Fibroblast of the conjunctiva (primary cell): ENCODE measurements around the gene RAB11FIP4.

Source experiments
- DNase-seq: peaks from one replicate; pipeline ENCODE4 v3.0.0-alpha.2; 2010; ENCODE audit warnings: low read depth

Gene RAB11FIP4

GRCh38 chr17:31458829-31459228 is 67.4 kb downstream of the RAB11FIP4 start:
- DNase-seq: no peak

- no peak for DNase-seq
Observed at GRCh38 chr17:31459716-31460115, 68.2 kb downstream of the RAB11FIP4 start.

- DNase-seq: no peak
Observed at GRCh38 chr17:31460226-31460721, 68.8 kb downstream of the RAB11FIP4 start.

- DNase-seq: no peak
Observed at GRCh38 chr17:31461227-31461810, 69.8 kb downstream of the RAB11FIP4 start.

GRCh38 chr17:31462261-31462660 is 70.8 kb downstream of the RAB11FIP4 start:
- no peak for DNase-seq

GRCh38 chr17:31466096-31466760 is 74.8 kb downstream of the RAB11FIP4 start:
- DNase-seq: no peak

GRCh38 chr17:31467502-31468256 is 76.2 kb downstream of the RAB11FIP4 start:
- DNase-seq: no peak

- no peak for DNase-seq
Observed at GRCh38 chr17:31469959-31470358, 78.5 kb downstream of the RAB11FIP4 start.

GRCh38 chr17:31470592-31470991 is 79.1 kb downstream of the RAB11FIP4 start:
- DNase-seq: no peak

GRCh38 chr17:31472137-31472536 is 80.7 kb downstream of the RAB11FIP4 start:
- no peak for DNase-seq

- DNase-seq: no peak
Observed at GRCh38 chr17:31475378-31476162, 84.1 kb downstream of the RAB11FIP4 start.

GRCh38 chr17:31476525-31477416 is 85.3 kb downstream of the RAB11FIP4 start:
- no peak for DNase-seq

- no peak for DNase-seq
Observed at GRCh38 chr17:31477417-31478055, 86.1 kb downstream of the RAB11FIP4 start.

GRCh38 chr17:31479062-31479408 is 87.6 kb downstream of the RAB11FIP4 start:
- DNase-seq: no peak

GRCh38 chr17:31479524-31479923 is 88.0 kb downstream of the RAB11FIP4 start:
- DNase-seq: no peak

- no peak for DNase-seq
Observed at GRCh38 chr17:31480067-31480466, 88.6 kb downstream of the RAB11FIP4 start.

GRCh38 chr17:31480904-31481782 is 89.7 kb downstream of the RAB11FIP4 start:
- DNase-seq: no peak

GRCh38 chr17:31481783-31482081 is 90.3 kb downstream of the RAB11FIP4 start:
- DNase-seq: no peak

GRCh38 chr17:31484821-31485220 is 93.3 kb downstream of the RAB11FIP4 start:
- no peak for DNase-seq
